WTC11 (cell line): ENCODE results near the gene FOXC1.

Source experiments
- CBFB ChIP-seq: sonication (generic); formaldehyde crosslinking; IDR thresholded peaks from 2 replicates; pipeline ENCODE4 v1.8.1; 2022; ENCODE audit warnings: mild to moderate bottlenecking, low read depth, missing genetic modification reagents
- GRHL2 ChIP-seq: fragments of 250-450 bp; sonication (Bioruptor Pico); IDR thresholded peaks from 2 replicates; pipeline ENCODE4 v1.8.0; 2022; ENCODE audit warnings: mild to moderate bottlenecking, moderate library complexity; ENCODE audit not compliant: insufficient replicate concordance, severe bottlenecking
- JUN ChIP-seq: sonication (generic); formaldehyde crosslinking; IDR thresholded peaks from 2 replicates; pipeline ENCODE4 v1.8.0; 2023; ENCODE audit warnings: mild to moderate bottlenecking, missing genetic modification reagents
- MXD4 ChIP-seq: fragments of 250-450 bp; sonication (Bioruptor Pico); IDR thresholded peaks from 2 replicates; pipeline ENCODE4 v1.8.0; 2021; ENCODE audit warnings: mild to moderate bottlenecking, moderate library complexity, borderline replicate concordance
- NFYB ChIP-seq: sonication (generic); formaldehyde crosslinking; conservative IDR thresholded peaks from 2 replicates; pipeline ENCODE4 v1.8.0; 2022; ENCODE audit warnings: low read depth, missing genetic modification reagents
- TF ChIP-seq, protein P1 (sequence below): fragments of 200-600 bp; IDR thresholded peaks from 2 replicates; pipeline ENCODE4 v1.8.0; 2022; ENCODE audit warnings: antibody characterized with exemption
- TF ChIP-seq, protein P2 (sequence below): sonication (generic); formaldehyde crosslinking; IDR thresholded peaks from 2 replicates; pipeline ENCODE4 v1.8.1; 2023; ENCODE audit warnings: mild to moderate bottlenecking, missing genetic modification reagents, borderline replicate concordance
- TF ChIP-seq, protein P3 (sequence below): sonication (generic); formaldehyde crosslinking; IDR thresholded peaks from 2 replicates; pipeline ENCODE4 v1.8.1; 2023; ENCODE audit warnings: mild to moderate bottlenecking, missing genetic modification reagents

DNA sequence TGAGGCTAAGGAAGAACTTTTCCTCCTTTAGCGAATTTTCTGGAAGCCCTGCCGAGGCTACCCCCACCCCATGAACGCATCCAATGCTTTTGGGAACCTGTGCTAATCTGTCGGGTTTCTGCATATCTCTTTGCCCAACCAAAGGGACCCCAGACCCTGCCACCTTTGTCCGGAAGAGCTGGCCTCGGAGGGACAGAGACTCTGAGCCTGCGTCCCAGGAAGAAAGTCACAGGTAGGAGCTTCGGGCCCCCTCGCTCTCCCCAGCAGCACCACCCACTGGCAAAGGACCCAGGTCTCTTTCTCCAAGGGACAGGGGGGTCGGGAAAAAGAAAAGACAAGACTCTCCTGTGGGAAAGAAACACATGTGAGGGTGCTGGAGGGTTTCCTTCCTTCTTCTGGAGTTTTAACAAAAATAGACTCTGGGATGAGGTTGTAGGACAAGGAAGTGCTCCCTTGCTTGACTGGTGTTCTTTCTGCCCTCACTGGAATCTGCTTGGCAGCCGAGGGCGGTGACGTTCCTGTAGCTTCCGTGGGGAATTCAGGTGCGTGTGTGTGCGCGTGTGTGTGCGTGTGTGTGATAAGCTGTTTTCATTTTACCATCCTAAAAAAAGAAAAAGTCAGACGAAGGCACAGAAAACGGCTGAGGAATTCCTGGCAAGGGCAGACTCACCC lies 16.3 kb upstream of the FOXC1 start:
- TF ChIP-seq CBFB (CRISPR knock-in tag) (no peak), MXD4 (CRISPR knock-in tag) (no peak), GRHL2 (no peak), JUN (CRISPR knock-in tag) (no peak), NFYB (no peak)
- TF ChIP-seq, protein P1, sequence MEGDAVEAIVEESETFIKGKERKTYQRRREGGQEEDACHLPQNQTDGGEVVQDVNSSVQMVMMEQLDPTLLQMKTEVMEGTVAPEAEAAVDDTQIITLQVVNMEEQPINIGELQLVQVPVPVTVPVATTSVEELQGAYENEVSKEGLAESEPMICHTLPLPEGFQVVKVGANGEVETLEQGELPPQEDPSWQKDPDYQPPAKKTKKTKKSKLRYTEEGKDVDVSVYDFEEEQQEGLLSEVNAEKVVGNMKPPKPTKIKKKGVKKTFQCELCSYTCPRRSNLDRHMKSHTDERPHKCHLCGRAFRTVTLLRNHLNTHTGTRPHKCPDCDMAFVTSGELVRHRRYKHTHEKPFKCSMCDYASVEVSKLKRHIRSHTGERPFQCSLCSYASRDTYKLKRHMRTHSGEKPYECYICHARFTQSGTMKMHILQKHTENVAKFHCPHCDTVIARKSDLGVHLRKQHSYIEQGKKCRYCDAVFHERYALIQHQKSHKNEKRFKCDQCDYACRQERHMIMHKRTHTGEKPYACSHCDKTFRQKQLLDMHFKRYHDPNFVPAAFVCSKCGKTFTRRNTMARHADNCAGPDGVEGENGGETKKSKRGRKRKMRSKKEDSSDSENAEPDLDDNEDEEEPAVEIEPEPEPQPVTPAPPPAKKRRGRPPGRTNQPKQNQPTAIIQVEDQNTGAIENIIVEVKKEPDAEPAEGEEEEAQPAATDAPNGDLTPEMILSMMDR, result no peak
- TF ChIP-seq, protein P2, sequence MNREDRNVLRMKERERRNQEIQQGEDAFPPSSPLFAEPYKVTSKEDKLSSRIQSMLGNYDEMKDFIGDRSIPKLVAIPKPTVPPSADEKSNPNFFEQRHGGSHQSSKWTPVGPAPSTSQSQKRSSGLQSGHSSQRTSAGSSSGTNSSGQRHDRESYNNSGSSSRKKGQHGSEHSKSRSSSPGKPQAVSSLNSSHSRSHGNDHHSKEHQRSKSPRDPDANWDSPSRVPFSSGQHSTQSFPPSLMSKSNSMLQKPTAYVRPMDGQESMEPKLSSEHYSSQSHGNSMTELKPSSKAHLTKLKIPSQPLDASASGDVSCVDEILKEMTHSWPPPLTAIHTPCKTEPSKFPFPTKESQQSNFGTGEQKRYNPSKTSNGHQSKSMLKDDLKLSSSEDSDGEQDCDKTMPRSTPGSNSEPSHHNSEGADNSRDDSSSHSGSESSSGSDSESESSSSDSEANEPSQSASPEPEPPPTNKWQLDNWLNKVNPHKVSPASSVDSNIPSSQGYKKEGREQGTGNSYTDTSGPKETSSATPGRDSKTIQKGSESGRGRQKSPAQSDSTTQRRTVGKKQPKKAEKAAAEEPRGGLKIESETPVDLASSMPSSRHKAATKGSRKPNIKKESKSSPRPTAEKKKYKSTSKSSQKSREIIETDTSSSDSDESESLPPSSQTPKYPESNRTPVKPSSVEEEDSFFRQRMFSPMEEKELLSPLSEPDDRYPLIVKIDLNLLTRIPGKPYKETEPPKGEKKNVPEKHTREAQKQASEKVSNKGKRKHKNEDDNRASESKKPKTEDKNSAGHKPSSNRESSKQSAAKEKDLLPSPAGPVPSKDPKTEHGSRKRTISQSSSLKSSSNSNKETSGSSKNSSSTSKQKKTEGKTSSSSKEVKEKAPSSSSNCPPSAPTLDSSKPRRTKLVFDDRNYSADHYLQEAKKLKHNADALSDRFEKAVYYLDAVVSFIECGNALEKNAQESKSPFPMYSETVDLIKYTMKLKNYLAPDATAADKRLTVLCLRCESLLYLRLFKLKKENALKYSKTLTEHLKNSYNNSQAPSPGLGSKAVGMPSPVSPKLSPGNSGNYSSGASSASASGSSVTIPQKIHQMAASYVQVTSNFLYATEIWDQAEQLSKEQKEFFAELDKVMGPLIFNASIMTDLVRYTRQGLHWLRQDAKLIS, result no peak
- TF ChIP-seq, protein P3, sequence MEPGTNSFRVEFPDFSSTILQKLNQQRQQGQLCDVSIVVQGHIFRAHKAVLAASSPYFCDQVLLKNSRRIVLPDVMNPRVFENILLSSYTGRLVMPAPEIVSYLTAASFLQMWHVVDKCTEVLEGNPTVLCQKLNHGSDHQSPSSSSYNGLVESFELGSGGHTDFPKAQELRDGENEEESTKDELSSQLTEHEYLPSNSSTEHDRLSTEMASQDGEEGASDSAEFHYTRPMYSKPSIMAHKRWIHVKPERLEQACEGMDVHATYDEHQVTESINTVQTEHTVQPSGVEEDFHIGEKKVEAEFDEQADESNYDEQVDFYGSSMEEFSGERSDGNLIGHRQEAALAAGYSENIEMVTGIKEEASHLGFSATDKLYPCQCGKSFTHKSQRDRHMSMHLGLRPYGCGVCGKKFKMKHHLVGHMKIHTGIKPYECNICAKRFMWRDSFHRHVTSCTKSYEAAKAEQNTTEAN (CRISPR knock-in tag), result no peak
